ENCODE measurements around the gene SPATA16.

GRCh38 chr3:173003471-173003870, 137.6 kb downstream of the SPATA16 start:
- TF ChIP-seq POLR2AphosphoS5 (IDR thresholded peaks at IDR 0.05; ENCODE audit: borderline replicate concordance, low read depth, low read length) (no peak), EZH2 (IDR thresholded peaks at IDR 0.05) (no peak), FOXP2 (optimal IDR thresholded peaks at IDR 0.05; ENCODE audit: control extremely low read depth, extremely low read length, insufficient read depth) (no peak)
